IPS-18c (cell line): ENCODE measurements around the gene PHKA1.
A peak's percentile ranks its signal among the peaks of the same experiment; 100 is the strongest.
"Not testable (repeated sequence)": the region's sequence is repeated elsewhere in the genome, so short reads cannot be mapped to it uniquely, and the experiment has no call there.

Experiments used
- H3K4me3 ChIP-seq: 2 replicates; pipeline ENCODE4 v1.7.0; 2013; ENCODE audit warnings: low read depth, mild to moderate bottlenecking, low read length, moderate library complexity; ENCODE audit not compliant: insufficient read depth
- H3K9me3 ChIP-seq: one replicate; pipeline ENCODE4 v1.6.1; 2013; ENCODE audit warnings: mild to moderate bottlenecking, low read length, moderate library complexity; ENCODE audit not compliant: control insufficient read depth, insufficient read depth

PHKA1 gene

GRCh38 chrX:72713599-72714477 lies at the start of gene PHKA1:
Gene PHKA1, minus strand, starts transcription at chrX:72714306. Its CDS starts 426 bp downstream, at chrX:72713880.
- H3K4me3 ChIP-seq = peak within 1 kb of the TSS; percentile 53
- H3K9me3 ChIP-seq = not testable (repeated sequence)

GRCh38 chrX:72760454-72760853 lies 46.3 kb upstream of the PHKA1 start:
- H3K4me3 ChIP-seq, H3K9me3 ChIP-seq: not testable (repeated sequence)

GRCh38 chrX:72748545-72748944 lies 34.4 kb upstream of the PHKA1 start:
- H3K4me3 ChIP-seq, H3K9me3 ChIP-seq: not testable (repeated sequence)

GRCh38 chrX:72745546-72745945 lies 31.4 kb upstream of the PHKA1 start:
- not testable (repeated sequence) for H3K9me3 ChIP-seq, H3K4me3 ChIP-seq

GRCh38 chrX:72735561-72735960 lies 21.5 kb upstream of the PHKA1 start:
- Histone ChIP-seq H3K9me3 (no peaks in the 10 kb centered on the region), H3K4me3 (no peak overlapping the region)

GRCh38 chrX:72733636-72734035 lies 19.5 kb upstream of the PHKA1 start:
- not testable (repeated sequence) for H3K4me3 ChIP-seq

GRCh38 chrX:72727846-72728245 lies 13.7 kb upstream of the PHKA1 start:
- Histone ChIP-seq H3K4me3 (no peak overlapping the region), H3K9me3 (no peaks in the 10 kb centered on the region)

More at GRCh38 chrX:72733636-72734035, 19.5 kb upstream of the PHKA1 start:
- H3K9me3 ChIP-seq = not testable (repeated sequence)

- Histone ChIP-seq H3K9me3 (peaks cover 2% of the 10 kb centered on the region), H3K4me3 (no peak overlapping the region)
These were observed 2.7 kb upstream of the PHKA1 start for GRCh38 chrX:72716766-72717165.

GRCh38 chrX:72715546-72715945 lies 1.4 kb upstream of the PHKA1 start:
- no peaks in the 10 kb centered on the region for H3K9me3 ChIP-seq
- no peak overlapping the region for H3K4me3 ChIP-seq

- H3K4me3 ChIP-seq = peak overlapping the region; percentile 53; the same call in 1 of the 2 replicates
- no peaks in the 10 kb centered on the region for H3K9me3 ChIP-seq
These were observed 391 bp upstream of the PHKA1 start for GRCh38 chrX:72714478-72714916.

- H3K9me3 ChIP-seq = no peaks in the 10 kb centered on the region
- peak overlapping the region; percentile 53; the same call in 1 of the 2 replicates for H3K4me3 ChIP-seq
These were observed 976 bp downstream of the PHKA1 start for GRCh38 chrX:72713130-72713529.

GRCh38 chrX:72712094-72712755 lies 1.9 kb downstream of the PHKA1 start:
- no peak overlapping the region for H3K4me3 ChIP-seq

GRCh38 chrX:72705814-72706213 lies 8.3 kb downstream of the PHKA1 start:
- Histone ChIP-seq H3K9me3 (peaks cover 4% of the 10 kb centered on the region), H3K4me3 (no peak overlapping the region)

More at GRCh38 chrX:72712094-72712755, 1.9 kb downstream of the PHKA1 start:
- peaks cover 2% of the 10 kb centered on the region for H3K9me3 ChIP-seq

- Histone ChIP-seq H3K4me3 (no peak overlapping the region), H3K9me3 (peaks cover 4% of the 10 kb centered on the region)
These were observed 9.0 kb downstream of the PHKA1 start for GRCh38 chrX:72705111-72705510.

GRCh38 chrX:72694170-72694569 lies 19.9 kb downstream of the PHKA1 start:
- peaks cover 2% of the 10 kb centered on the region for H3K9me3 ChIP-seq
- no peak overlapping the region for H3K4me3 ChIP-seq

- Histone ChIP-seq H3K4me3 (no peak overlapping the region), H3K9me3 (peaks cover 2% of the 10 kb centered on the region)
These were observed 20.6 kb downstream of the PHKA1 start for GRCh38 chrX:72693477-72693876.

- peaks cover 6% of the 10 kb centered on the region for H3K9me3 ChIP-seq
- no peak overlapping the region for H3K4me3 ChIP-seq
These were observed 26.7 kb downstream of the PHKA1 start for GRCh38 chrX:72687396-72687795.

- H3K9me3 ChIP-seq = peaks cover 6% of the 10 kb centered on the region
- no peak overlapping the region for H3K4me3 ChIP-seq
These were observed 28.2 kb downstream of the PHKA1 start for GRCh38 chrX:72685810-72686456.
